Activated naive CD4-positive, alpha-beta T cell treated with anti-CD3 and anti-CD28 coated beads for 36 hours (primary cell): ENCODE measurements around the gene PLXNB2. TPM values are rescaled to one million over a fixed set of nuclear protein-coding genes. Genes with fewer than 3 reads are reported as not detected.

Source experiments
- CTCF ChIA-PET: fragments of 350-600 bp; sonication (Branson Sonifier 250); formaldehyde crosslinking; loops from one replicate; lab custom pipeline; 2021; ENCODE audit warnings: antibody characterized with exemption; lab: Charles Lee
- DNase-seq: peaks from one replicate; pipeline ENCODE4 v3.0.0-alpha.2; 2020
- H3K27ac Mint-ChIP-seq: one replicate; pipeline ENCODE4 v1.8.0; 2021; ENCODE audit warnings: mild to moderate bottlenecking, mixed read lengths
- H3K27me3 Mint-ChIP-seq: one replicate; pipeline ENCODE4 v1.8.0; 2021; ENCODE audit warnings: low read depth, mixed read lengths
- H3K36me3 Mint-ChIP-seq: one replicate; pipeline ENCODE4 v1.8.0; 2021; ENCODE audit warnings: low read depth, mixed read lengths
- H3K4me1 Mint-ChIP-seq: one replicate; pipeline ENCODE4 v1.8.0; 2021; ENCODE audit warnings: low read depth, mixed read lengths
- H3K4me3 Mint-ChIP-seq: one replicate; pipeline ENCODE4 v1.8.0; 2021; ENCODE audit warnings: mild to moderate bottlenecking, moderate library complexity, mixed read lengths
- H3K9me3 Mint-ChIP-seq: one replicate; pipeline ENCODE4 v1.8.0; 2021; ENCODE audit warnings: mixed read lengths
- intact Hi-C: fragments of 100-400 bp; cut with micrococcal nuclease; formaldehyde crosslinking; loops from one replicate; pipeline ENCODE4 v1.15.1; 2023
- total RNA-seq, 2 experiments: library from RNA; stranded (reverse); gene quantifications; one replicate each; pipeline ENCODE4 v1.2.3, GENCODE V29; 2021

Gene PLXNB2
- total RNA-seq, 2 experiments from 2014 or later, result 9.8 to 10.4 TPM

DNA sequence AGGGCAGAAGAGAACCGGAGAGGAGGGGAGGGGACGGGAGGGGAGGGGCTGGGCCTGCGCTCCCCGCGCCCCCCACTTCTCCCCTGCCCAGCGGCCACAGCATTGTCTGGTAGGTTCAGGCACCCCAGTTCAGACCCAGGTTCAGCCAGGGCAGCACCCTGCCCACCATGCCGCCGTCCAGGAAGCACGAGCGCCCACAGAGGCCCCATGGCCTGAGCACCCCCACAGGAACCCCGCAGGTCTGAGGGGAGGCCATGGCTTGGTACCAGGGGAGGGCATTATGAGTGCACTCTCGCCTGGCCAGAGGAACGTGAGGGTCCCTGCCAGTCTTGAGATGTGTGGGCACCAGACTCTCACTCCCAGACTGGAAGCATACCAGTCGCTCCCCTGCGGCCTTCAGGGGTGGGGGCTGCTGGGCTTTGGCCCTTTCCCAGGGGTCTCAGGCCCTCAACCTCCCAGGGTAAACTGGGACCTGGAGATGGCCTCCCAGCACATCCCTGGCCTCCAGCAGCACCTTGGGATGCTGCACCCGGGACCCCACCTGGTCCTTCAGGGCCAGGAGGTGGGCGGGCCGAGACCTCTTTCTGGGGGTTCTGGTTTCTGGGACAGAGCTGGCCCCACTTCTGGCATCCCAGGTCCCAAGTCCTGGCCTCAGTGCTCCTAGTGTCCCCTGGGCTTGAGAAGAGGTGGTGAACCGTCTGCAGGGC lies 597 bp upstream of the PLXNB2 start:
- intact Hi-C loops, result no loop called here
- no peaks in the 10 kb centered on the region for H3K36me3 Mint-ChIP-seq
- peaks cover 6% of the 10 kb centered on the region for H3K4me1 Mint-ChIP-seq
- DNase-seq, result no peak
- no peak overlapping the region for H3K4me3 Mint-ChIP-seq
- H3K9me3 Mint-ChIP-seq, result no peaks in the 10 kb centered on the region
- CTCF ChIA-PET, result interaction anchor here (0.7 kb wide), 1 partner anchor 31 kb away, joined by 3 read pairs; no protein-coding TSS in a partner anchor
- peaks cover 12% of the 10 kb centered on the region for H3K27me3 Mint-ChIP-seq
- H3K27ac Mint-ChIP-seq, result no peak overlapping the region

DNA sequence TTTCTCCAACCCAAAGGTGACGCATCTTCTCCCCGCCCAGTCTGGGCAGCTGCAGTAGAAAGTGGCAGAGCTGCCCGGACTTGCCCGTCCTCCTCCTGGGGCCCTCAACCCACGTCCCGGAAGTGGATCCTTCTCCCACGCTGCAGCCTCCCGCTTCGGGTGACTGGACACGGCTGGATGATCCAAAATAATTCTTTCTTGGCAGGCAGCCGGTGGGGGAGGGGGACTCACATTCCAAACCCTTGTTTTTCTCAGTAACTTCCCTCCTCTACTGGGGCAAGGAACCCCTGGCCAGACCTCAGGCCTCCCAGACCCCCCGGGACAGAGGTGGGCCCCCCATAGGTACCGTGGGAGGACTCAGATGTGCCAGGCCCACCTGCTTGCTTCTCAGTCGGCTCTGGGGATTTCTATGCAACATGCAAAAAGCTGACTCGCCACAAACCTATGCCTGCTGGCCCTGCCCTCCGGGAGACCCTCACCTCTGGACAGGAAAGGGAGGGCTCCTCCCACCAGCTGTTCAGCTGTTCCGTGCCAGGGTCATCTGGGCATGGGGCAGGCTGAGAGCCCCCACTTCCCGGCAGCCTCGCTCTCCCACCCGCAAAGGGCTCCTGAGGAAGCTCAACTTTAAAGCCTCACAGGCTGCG lies 1.4 kb downstream of the PLXNB2 start:
- peak overlapping the region; percentile 63 for H3K4me3 Mint-ChIP-seq
- intact Hi-C loops, result no loop called here
- peaks cover 16% of the 10 kb centered on the region for H3K27me3 Mint-ChIP-seq
- H3K36me3 Mint-ChIP-seq, result no peaks in the 10 kb centered on the region
- peaks cover 6% of the 10 kb centered on the region for H3K4me1 Mint-ChIP-seq
- no peak overlapping the region for H3K27ac Mint-ChIP-seq
- CTCF ChIA-PET, result no interaction called here
- no peaks in the 10 kb centered on the region for H3K9me3 Mint-ChIP-seq
- DNase-seq, result peak; percentile 38

DNA sequence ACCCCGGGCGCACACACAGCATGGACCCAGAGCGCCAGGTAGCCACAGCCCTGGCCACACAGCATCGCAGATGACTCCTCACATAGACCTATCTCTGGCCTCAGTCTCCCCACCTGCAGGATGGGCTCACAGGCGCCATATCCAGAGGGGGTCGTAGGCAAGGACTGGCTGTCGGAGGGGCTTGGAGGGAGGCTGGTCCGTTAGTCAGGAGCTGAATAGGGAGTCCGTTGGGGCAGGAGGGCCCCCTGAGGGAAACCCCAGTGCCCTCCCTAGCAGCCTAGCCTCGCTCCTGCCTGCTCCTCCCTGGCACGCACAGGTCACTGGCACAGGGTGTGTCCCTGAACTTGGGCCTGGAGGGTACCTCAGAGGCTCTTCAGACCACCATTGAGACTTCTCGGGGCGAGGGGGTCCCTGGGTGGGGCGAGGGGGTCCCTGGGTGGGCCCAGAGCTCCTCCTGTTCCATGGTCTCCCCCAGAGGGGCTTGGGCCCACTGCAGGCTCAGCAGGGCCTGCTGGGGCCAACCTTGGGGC lies 2.0 kb downstream of the PLXNB2 start:
- peak overlapping the region; percentile 63 for H3K4me3 Mint-ChIP-seq
- intact Hi-C loops, result no loop called here
- no peaks in the 10 kb centered on the region for H3K36me3 Mint-ChIP-seq
- peaks cover 18% of the 10 kb centered on the region for H3K27me3 Mint-ChIP-seq
- no peak for DNase-seq
- no peak overlapping the region for H3K27ac Mint-ChIP-seq
- H3K9me3 Mint-ChIP-seq, result no peaks in the 10 kb centered on the region
- CTCF ChIA-PET, result no interaction called here
- H3K4me1 Mint-ChIP-seq, result peaks cover 6% of the 10 kb centered on the region

DNA sequence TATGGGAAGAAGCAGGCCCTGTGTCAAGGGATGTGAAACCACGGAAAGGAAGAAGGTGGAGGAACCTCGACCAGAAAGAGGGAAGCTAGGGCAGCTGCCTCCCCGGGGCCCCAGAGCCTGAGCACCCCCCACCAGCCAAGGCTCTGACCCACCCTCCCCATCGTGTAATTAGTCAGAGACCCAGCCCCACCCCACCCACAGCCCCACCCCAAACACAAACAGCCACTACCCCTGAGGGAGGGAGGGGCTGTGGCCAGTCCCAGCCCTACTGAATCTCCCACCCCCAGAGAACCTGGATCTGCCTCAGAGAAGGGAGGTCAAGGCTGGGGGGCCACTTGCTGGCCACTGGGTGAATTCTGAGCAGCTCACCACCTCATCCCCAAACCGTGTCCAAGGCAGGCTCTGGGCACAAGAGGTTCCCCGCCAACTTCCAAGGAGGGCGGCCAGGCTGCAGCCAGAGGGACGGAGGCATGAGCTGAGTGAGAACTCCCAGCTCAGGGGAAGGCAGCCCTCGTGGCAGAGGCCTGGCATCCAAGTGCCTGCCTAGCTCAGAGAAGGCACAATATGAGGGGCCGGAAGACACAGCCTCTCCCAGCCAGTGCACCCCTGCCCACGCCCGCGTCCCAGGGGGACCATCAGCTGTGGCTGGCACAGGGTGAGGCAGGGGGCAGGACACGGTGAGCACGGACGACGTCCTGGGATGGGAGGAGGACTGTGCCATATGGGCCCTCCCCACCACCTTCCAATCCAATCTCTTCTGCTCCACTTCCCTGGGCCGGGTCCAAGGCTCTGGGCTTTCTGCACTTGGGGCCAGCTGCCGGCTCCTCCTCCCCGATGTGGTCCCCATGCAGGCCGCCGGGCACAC lies 2.7 kb downstream of the PLXNB2 start:
- H3K36me3 Mint-ChIP-seq, result no peaks in the 10 kb centered on the region
- peaks cover 6% of the 10 kb centered on the region for H3K4me1 Mint-ChIP-seq
- intact Hi-C loops, result no loop called here
- DNase-seq, result no peak
- H3K9me3 Mint-ChIP-seq, result no peaks in the 10 kb centered on the region
- H3K27me3 Mint-ChIP-seq, result peaks cover 18% of the 10 kb centered on the region
- no peak overlapping the region for H3K4me3 Mint-ChIP-seq
- H3K27ac Mint-ChIP-seq, result no peak overlapping the region
- CTCF ChIA-PET, result no interaction called here

DNA sequence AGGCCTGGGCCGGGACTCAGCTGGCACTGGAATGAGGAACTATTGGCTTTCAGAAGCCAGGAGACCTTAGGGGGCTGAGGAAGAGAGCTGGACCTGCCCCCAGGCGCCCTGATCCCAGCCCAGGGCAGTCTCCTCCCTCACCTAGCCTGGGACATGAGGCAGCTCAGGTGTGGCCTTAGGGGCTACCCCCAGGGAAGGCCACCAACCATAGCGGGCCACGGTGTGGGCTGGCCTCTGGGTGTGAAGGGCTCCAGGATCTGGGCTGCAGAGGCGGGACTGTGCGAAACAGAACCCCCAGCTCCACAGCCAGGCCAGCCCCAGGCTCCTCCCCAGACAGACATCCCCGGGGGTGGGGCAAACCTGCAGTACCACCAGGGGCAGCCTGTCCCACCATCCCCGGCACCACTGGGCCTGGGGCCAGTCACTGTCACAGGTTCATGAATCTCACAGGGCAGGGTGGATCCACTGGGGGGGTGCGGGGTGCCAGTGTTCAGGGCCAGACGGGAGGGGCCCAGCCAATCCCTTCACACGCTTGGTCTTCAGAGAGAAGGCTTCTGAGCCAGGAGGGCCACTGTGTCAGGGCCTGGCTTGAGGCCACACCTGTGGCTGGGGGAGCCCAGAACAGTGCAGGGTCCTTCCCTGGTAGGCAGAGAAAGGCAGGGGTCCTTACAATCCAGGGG lies 3.5 kb downstream of the PLXNB2 start:
- no peaks in the 10 kb centered on the region for H3K36me3 Mint-ChIP-seq
- no peak overlapping the region for H3K27ac Mint-ChIP-seq
- no peaks in the 10 kb centered on the region for H3K9me3 Mint-ChIP-seq
- CTCF ChIA-PET, result no interaction called here
- peaks cover 6% of the 10 kb centered on the region for H3K4me1 Mint-ChIP-seq
- H3K27me3 Mint-ChIP-seq, result peaks cover 18% of the 10 kb centered on the region
- H3K4me3 Mint-ChIP-seq, result no peak overlapping the region
- intact Hi-C loops, result no loop called here
- DNase-seq, result no peak

DNA sequence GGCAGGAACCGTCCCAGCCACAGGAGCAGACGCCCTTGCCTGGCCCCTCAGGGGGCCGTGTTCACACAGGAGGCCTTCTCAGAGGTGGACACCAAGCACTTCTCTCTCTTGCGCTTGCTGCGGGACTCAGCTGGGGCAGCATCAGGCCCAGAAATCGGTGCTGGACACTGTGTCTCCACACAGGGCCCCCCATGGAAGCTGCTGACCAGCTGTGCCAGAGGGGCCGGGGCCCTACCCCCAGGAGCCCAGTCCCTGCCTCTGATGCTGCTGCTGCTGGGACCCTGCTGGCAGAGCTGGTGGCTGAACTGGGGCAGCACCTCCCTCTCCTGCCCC lies 4.0 kb downstream of the PLXNB2 start:
- Mint-ChIP-seq H3K9me3 (no peaks in the 10 kb centered on the region), H3K36me3 (no peaks in the 10 kb centered on the region), H3K27me3 (peaks cover 20% of the 10 kb centered on the region), H3K27ac (no peak overlapping the region), H3K4me3 (no peak overlapping the region), H3K4me1 (peaks cover 6% of the 10 kb centered on the region)
- intact Hi-C loops, result no loop called here
- CTCF ChIA-PET, result no interaction called here
- no peak for DNase-seq

DNA sequence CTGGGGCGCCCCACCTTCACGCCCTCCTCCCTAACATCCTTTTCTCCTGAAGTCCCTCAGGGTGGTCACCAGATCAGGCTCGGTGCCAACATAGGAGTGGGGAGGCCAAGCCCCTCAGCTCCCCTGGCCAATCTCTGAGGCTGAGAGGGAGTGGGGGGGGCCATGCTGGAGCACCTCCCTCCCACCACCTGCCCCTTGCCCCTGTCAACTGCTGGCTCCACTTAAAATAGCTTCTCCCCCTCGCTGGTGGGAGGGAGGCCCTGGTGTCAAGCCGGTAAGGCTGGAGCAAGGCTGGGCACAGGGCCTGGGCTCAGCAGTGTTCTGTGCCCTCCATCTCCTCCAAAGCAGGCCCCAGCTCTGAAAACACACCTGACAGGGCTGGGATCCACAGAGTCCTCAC lies 4.9 kb downstream of the PLXNB2 start:
- peaks cover 6% of the 10 kb centered on the region for H3K4me1 Mint-ChIP-seq
- CTCF ChIA-PET, result interaction anchor here (0.6 kb wide), 1 partner anchor 30 kb away, joined by 3 read pairs; no protein-coding TSS in a partner anchor

DNA sequence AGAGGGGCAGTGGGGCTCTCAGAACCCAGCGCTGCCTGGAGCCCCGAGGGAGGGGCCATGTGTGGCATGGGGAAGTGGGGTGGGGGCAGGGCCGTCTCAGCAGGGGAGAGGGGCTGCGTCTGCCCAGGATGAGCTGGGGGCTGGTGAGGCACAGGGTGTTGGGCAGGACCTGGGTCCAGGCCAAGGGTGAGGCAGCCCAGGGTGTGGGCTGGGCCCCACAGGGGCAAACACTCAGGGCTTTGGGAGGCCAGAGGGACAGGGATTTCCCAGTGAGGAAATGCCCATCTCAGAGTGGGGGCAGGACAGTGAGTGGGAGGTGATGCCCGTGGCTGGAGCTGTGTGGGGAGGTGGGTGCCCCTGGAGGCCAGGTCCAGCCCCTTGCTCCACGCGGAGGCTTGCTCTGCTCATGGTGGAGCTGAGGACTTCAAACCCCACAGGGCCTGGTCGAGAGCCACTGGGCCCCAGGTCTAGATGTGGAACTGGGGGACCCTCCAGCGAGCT lies 5.4 kb downstream of the PLXNB2 start:
- Mint-ChIP-seq H3K27me3 (peaks cover 22% of the 10 kb centered on the region), H3K36me3 (no peaks in the 10 kb centered on the region), H3K27ac (no peak overlapping the region), H3K9me3 (no peaks in the 10 kb centered on the region), H3K4me1 (peaks cover 6% of the 10 kb centered on the region), H3K4me3 (no peak overlapping the region)
- DNase-seq, result no peak
- intact Hi-C loops, result no loop called here
- CTCF ChIA-PET, result interaction anchor here (0.6 kb wide), 1 partner anchor 31 kb away, joined by 3 read pairs; no protein-coding TSS in a partner anchor

More for the DNA sequence above, 4.9 kb downstream of the PLXNB2 start:
- H3K9me3 Mint-ChIP-seq, result no peaks in the 10 kb centered on the region
- H3K4me3 Mint-ChIP-seq, result no peak overlapping the region
- H3K27ac Mint-ChIP-seq, result no peak overlapping the region
- intact Hi-C loops, result no loop called here
- peaks cover 22% of the 10 kb centered on the region for H3K27me3 Mint-ChIP-seq
- no peaks in the 10 kb centered on the region for H3K36me3 Mint-ChIP-seq
- DNase-seq, result no peak

DNA sequence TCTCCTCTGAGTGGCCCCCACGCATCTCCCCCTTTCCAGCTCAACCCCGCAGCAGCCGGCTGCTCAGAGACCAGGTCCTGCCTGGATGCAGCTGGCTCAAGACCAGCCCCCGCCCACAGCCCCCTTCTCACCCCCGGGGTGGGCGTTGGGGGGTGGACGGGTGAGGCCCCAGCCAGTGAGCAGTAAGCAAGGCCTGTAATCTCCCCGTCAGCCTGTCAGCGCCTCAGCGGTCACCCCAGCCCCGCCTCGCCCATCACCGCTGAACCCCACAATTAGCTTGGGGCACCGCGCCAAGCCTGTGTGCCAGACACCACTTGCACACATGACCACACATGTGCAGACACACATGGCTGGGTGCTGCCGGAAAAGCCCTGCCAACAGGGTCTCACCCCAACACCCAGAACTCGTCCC lies 5.9 kb downstream of the PLXNB2 start:
- Mint-ChIP-seq H3K4me1 (peaks cover 6% of the 10 kb centered on the region), H3K36me3 (no peaks in the 10 kb centered on the region), H3K9me3 (no peaks in the 10 kb centered on the region), H3K27ac (no peak overlapping the region), H3K4me3 (no peak overlapping the region), H3K27me3 (peaks cover 22% of the 10 kb centered on the region)
- CTCF ChIA-PET, result interaction anchor here (0.6 kb wide), 1 partner anchor 31 kb away, joined by 3 read pairs; no protein-coding TSS in a partner anchor
- intact Hi-C loops, result no loop called here
- no peak for DNase-seq

DNA sequence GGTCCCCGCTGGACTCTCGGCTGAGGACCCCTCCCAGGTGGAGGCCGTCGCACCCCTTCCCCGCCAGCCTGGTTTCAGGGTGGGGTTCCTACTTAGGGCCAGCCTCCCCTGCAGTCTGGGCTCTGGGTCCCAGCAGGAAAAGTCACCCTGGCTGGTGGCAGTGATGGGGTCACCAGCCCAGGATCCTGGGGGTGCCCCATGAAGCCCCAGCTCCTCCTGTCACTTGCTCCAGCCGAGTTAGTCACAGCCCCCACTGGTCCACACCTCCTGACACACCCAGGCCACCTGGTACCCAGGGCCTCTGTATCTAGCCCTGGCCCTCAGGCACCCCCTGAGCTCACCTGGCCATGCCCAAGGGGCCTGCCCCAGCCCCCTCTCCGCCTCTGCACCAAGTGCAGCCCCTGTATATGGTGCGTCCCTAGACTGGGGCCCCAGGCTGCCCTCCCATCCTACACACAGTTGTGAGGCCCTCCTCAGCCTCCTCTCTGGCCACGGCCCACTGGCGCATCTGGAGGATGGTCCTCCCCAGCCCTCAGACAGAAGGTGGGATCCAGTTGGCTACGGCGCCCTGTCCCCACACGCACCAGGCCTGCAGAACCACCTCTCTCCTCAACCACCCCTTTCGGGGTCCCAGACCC lies 6.7 kb downstream of the PLXNB2 start:
- DNase-seq, result no peak
- intact Hi-C loops, result no loop called here
- Mint-ChIP-seq H3K4me1 (no peaks in the 10 kb centered on the region), H3K9me3 (no peaks in the 10 kb centered on the region), H3K27me3 (peaks cover 15% of the 10 kb centered on the region), H3K4me3 (no peak overlapping the region), H3K27ac (no peak overlapping the region), H3K36me3 (no peaks in the 10 kb centered on the region)
- CTCF ChIA-PET, result no interaction called here

DNA sequence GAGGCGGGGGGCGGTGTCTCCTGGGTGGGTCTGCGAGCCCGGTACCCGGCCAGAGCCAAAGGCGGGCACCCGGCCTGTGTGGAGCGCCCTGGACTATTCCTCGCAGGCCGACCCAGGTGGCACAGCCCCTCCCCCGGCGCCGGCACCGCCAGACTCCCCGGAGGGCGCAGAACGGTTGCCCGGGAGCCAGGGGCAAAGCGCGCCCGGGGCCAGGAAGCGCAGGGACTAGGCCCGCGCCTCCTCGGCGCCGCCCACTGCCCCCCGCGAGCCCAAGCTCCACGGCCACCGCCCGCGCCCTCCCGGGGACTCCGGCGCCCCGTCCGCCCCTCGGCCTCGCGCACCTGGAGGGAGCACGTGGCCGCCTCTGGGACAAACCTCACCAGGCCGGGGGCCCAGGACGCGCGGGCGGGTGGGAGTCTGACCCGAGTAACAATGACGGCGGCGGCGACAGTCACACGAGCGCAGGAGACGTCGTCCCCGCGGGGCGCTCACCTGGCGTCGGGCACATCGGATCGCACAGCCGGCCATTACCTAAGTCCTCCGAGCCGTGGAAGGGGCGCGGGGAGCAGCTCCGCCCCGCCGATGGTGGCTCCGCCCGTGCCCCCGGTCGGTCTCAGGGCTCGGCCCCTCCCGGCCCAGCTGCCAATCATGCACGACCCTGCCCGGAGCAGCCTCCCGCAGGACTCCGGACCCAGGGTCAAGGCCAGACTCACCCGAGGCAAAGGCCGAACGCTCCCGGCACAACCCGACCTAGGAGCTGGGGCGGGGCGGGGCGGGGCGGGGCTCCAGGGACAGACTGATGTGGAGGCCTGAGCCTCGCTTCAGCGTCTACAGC lies 7.4 kb downstream of the PLXNB2 start:
- Mint-ChIP-seq H3K27me3 (peaks cover 15% of the 10 kb centered on the region), H3K4me1 (no peaks in the 10 kb centered on the region), H3K36me3 (no peaks in the 10 kb centered on the region), H3K4me3 (no peak overlapping the region), H3K27ac (no peak overlapping the region), H3K9me3 (no peaks in the 10 kb centered on the region)
- intact Hi-C loops, result no loop called here
- CTCF ChIA-PET, result interaction anchor here (1.0 kb wide), 1 partner anchor 42 kb away, joined by 3 read pairs; no protein-coding TSS in a partner anchor
- no peak for DNase-seq
